ENCODE data around the gene DHRS7B. TPM values are rescaled to one million over a fixed set of nuclear protein-coding genes. Genes with fewer than 3 reads are reported as not detected.

The DHRS7B gene
- total RNA-seq, 1 donor from 2014 or later: 24.7 TPM

DNA sequence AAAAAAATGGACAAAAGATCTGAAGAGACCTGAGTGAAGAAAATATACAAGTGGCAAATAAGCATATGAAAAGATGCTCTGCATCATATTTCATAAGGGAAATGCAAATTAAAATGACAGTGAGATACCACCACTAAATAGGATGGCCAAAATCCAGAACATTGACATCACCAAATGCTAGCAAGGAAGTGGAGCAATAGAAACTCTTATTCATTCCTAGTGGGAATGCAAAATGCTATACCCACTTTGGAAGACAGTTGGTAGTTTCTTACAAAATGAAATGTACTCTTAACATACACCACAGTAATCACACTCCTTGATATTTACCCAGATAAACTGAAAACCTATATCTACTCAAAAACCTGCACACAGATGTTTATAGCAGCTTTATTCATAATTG lies 33.6 kb downstream of the DHRS7B start:
- Histone ChIP-seq H3K36me3 (ENCODE audit: control insufficient read depth, insufficient read depth, low read length) (no peaks in the 10 kb centered on the region), H3K4me3 (ENCODE audit: low read depth, low read length) (no peak overlapping the region), H3K27me3 (ENCODE audit: control insufficient read depth, insufficient read depth, low read length) (no peaks in the 10 kb centered on the region)
- FAIRE-seq (no peak), DNase-seq (ENCODE audit: low read depth) (no peak)
- TF ChIP-seq, protein P1, sequence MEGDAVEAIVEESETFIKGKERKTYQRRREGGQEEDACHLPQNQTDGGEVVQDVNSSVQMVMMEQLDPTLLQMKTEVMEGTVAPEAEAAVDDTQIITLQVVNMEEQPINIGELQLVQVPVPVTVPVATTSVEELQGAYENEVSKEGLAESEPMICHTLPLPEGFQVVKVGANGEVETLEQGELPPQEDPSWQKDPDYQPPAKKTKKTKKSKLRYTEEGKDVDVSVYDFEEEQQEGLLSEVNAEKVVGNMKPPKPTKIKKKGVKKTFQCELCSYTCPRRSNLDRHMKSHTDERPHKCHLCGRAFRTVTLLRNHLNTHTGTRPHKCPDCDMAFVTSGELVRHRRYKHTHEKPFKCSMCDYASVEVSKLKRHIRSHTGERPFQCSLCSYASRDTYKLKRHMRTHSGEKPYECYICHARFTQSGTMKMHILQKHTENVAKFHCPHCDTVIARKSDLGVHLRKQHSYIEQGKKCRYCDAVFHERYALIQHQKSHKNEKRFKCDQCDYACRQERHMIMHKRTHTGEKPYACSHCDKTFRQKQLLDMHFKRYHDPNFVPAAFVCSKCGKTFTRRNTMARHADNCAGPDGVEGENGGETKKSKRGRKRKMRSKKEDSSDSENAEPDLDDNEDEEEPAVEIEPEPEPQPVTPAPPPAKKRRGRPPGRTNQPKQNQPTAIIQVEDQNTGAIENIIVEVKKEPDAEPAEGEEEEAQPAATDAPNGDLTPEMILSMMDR (IDR thresholded peaks at IDR 0.05; ENCODE audit: insufficient read depth, low read length, severe bottlenecking): no peak

DNA sequence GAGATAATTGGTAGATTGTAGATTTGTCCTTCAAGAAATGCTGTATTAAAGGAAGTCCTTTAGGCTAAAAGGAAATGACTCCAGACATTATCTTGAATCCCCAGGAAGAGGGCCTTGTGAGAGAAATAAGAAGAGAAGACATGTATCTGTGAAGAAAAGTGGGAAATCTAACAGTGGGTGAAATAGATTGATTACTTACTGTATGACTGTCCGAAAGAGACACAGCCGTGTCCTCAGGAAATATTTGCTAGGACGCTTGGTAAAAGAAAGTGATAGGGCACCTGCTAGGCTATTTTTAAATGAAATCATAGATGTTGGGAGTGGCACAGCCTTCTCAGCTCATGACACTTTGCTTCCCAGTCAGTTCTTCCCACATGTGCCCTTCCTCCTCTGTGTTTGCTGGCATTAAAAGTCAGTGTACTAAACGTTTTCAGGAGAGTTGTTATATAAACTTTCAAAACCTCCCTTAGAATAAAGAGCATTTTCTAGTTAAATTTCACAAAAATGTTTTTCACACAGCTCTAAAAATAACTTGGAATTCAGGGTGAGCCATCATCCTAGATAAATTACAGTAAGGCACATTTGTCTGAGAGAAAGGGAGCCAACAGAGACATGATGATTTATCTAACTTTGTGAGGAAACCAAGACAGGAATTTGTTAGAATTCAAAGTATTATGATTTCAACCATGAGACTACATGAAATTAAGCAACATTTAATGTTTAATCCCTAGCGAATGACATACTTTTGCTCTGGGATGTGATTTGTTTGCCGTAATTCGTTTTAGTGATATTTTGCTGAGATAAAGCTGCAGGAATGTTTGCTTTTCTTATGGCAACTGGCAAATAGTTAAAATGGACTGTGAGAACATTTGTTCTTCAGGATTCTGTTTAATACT lies 35.0 kb downstream of the DHRS7B start:
- TF ChIP-seq, protein P1 (IDR thresholded peaks at IDR 0.05; ENCODE audit: insufficient read depth, low read length, severe bottlenecking): no peak
- Histone ChIP-seq H3K4me3 (ENCODE audit: low read depth, low read length) (no peak overlapping the region), H3K36me3 (ENCODE audit: control insufficient read depth, insufficient read depth, low read length) (no peaks in the 10 kb centered on the region), H3K27me3 (ENCODE audit: control insufficient read depth, insufficient read depth, low read length) (no peaks in the 10 kb centered on the region)
- DNase-seq (ENCODE audit: low read depth): no peak
- no peak for FAIRE-seq

DNA sequence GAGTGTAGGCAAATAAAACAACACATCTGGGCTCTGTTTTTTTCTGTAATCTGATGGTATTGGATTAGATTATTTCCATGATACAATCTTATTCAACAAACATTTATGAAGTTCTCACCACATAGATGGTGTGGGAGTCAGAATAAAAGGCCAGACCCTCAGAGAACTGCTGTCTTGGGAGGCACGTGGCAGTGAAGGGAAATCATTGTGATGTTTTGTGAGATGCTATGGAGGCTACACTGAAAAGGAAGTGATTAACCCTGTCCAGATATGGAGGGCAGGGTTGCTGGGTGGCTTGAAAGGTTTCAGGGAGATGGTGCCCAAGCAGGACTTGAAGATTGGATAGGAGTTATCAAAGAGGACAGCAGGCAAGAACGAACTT lies 35.6 kb downstream of the DHRS7B start:
- DNase-seq (ENCODE audit: low read depth) (no peak), FAIRE-seq (no peak)
- H3K36me3 ChIP-seq (ENCODE audit: control insufficient read depth, insufficient read depth, low read length): no peaks in the 10 kb centered on the region
- no peak overlapping the region for H3K4me3 ChIP-seq (ENCODE audit: low read depth, low read length)
- TF ChIP-seq, protein P1 (IDR thresholded peaks at IDR 0.05; ENCODE audit: insufficient read depth, low read length, severe bottlenecking): no peak
- no peaks in the 10 kb centered on the region for H3K27me3 ChIP-seq (ENCODE audit: control insufficient read depth, insufficient read depth, low read length)

DNA sequence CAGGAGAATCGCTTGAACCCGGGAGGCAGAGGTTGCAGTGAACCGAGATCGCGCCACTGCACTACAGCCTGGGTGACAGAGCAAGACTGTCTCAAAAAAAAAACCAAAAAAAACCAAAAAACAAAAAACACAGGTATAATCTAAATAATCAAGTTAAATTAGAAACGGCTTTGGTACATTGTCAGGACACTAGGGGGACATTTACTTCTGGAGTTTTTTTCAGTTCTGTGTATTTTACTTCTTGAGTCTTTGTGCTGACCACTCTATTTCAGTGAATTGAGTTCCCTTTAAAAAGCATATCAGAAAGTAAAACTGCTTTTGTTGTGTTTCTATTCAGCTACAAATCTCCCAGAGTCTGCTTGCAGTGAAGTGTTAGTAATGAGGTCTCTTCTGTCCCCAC lies 36.3 kb downstream of the DHRS7B start:
- DNase-seq (ENCODE audit: low read depth) (no peak), FAIRE-seq (no peak)
- H3K27me3 ChIP-seq (ENCODE audit: control insufficient read depth, insufficient read depth, low read length): no peaks in the 10 kb centered on the region
- no peaks in the 10 kb centered on the region for H3K36me3 ChIP-seq (ENCODE audit: control insufficient read depth, insufficient read depth, low read length)
- TF ChIP-seq, protein P1 (IDR thresholded peaks at IDR 0.05; ENCODE audit: insufficient read depth, low read length, severe bottlenecking): no peak
- no peak overlapping the region for H3K4me3 ChIP-seq (ENCODE audit: low read depth, low read length)

DNA sequence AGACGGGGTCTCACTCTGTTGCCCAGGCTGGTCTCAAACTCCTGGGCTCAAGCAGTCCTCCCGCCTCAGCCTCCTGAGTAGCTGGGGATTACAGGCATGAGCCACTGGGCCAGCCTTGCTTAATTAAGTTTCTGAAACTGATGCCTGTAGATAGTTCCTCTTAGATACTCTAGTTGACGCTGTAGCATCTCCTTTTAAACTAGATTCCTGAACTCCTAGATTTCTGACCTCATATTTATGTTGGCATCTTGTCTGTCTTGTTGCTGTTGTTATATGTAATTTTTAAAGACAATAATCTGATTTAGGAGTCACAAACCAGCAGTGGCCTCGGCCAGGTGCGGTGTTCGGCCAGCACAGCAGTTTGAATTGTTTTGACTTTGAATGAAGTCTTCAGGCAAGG lies 37.5 kb downstream of the DHRS7B start:
- DNase-seq (ENCODE audit: low read depth) (no peak), FAIRE-seq (no peak)
- TF ChIP-seq, protein P1 (IDR thresholded peaks at IDR 0.05; ENCODE audit: insufficient read depth, low read length, severe bottlenecking): no peak

More for the DNA sequence above, 37.5 kb downstream of the DHRS7B start:
- H3K36me3 ChIP-seq (ENCODE audit: control insufficient read depth, insufficient read depth, low read length): no peaks in the 10 kb centered on the region
- no peak overlapping the region for H3K4me3 ChIP-seq (ENCODE audit: low read depth, low read length)
- H3K27me3 ChIP-seq (ENCODE audit: control insufficient read depth, insufficient read depth, low read length): no peaks in the 10 kb centered on the region
